ENCODE measurements around the gene ATP6V0E1.

ATP6V0E1 gene

DNA sequence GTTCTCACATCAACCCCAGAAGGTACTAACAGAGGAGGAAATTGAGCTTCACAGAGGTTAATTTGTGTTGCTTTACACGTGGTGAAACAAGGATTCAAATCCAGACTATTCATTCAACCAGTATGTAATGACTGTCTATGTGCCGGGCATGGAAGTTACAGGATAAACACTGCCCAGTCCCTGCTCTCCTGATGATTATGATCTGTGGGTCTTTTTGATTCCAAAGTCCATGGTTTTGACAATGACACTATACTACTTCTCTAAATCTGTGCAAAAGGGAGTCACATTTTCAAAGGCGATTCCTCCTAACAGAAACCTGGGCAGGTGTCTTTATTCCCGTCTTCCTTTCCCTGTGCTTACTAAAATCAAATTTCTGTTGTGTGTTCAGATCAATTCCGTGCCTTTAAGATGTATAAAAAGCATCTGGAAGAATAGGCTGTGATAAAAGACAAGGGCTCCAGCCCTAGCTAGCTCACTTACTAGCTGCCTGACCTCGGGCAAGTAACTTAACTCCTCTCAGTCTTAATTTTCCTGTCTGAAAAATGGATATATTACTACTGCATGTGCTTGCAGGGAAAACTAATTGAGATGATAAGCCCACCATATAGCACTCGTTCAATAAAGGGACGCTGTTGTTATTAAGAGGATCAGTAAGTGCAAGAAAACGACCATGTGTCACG is 71.6 kb downstream of the ATP6V0E1 start:
- TF ChIP-seq ZBTB7A (IDR thresholded peaks at IDR 0.05; ENCODE audit: low read depth): no peak
- no peak for TF ChIP-seq REST (IDR thresholded peaks at IDR 0.05; ENCODE audit: low read depth)
- TF ChIP-seq TEAD4 (IDR thresholded peaks at IDR 0.05): no peak
- TF ChIP-seq RAD21 (IDR thresholded peaks at IDR 0.05; ENCODE audit: low read depth): no peak

DNA sequence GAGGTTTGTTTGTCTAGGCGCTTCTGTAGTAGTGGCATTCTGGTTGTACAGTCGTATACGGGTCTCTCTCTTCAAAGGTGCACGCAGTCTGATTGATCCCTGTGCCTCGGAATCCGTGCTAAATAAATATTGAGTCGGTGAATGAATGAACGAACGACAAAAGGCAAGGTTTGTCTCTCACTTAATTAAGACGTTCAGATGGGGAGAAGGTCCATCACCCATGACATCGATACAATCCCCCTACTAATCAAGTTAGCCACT is 72.1 kb downstream of the ATP6V0E1 start:
- TF ChIP-seq CEBPB (IDR thresholded peaks at IDR 0.05): no peak
- no peak for TF ChIP-seq TAF1 (IDR thresholded peaks at IDR 0.05; ENCODE audit: low read depth)
- no peak for TF ChIP-seq TCF12 (IDR thresholded peaks at IDR 0.05; ENCODE audit: low read depth)
- TF ChIP-seq YY1 (IDR thresholded peaks at IDR 0.05; ENCODE audit: low read depth): no peak
- TF ChIP-seq ZBTB7A (IDR thresholded peaks at IDR 0.05; ENCODE audit: low read depth): no peak
- TF ChIP-seq, protein P1, sequence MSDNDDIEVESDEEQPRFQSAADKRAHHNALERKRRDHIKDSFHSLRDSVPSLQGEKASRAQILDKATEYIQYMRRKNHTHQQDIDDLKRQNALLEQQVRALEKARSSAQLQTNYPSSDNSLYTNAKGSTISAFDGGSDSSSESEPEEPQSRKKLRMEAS (IDR thresholded peaks at IDR 0.05): no peak
- TF ChIP-seq REST (IDR thresholded peaks at IDR 0.05; ENCODE audit: low read depth): no peak
- no peak for TF ChIP-seq TEAD4 (IDR thresholded peaks at IDR 0.05)

DNA sequence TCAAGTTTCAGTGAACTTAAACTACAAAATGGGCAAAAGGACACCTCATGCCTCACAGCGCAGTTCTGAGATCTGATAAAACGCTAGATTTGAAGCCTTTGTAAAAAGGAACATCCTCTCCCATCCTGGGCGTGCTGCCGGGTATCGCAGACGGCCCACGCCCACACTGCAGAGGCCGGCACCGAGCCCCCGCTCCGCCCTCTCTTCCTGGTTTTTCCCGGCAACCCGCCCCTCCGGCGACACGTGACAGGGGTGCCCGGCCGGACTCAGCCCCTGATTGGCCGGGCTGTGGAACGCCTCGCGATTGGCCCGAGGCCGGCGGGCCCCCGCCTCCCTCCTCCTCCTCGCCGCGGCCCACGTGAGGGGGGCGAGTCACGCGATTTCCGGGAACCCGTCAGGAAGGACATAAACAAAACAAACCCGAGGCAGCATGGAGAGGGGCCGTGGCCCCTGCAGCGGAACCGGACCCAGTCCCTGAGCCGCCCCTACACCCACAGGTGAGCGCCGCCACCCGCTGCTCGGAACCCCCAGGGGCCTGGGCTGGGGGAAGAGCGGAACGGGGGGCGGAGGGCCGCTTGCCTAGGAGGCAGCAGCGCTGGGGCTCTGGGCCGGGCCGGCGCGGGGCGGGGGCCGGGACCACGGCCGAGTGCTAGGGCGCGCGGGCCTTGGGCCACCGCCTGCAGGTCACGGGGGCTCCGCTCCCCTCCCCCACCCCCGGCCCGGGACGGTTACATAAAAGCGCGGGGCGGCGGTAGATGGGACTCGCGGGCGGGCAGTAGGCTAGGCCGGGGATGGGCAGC is 72.6 kb downstream of the ATP6V0E1 start, which contains the start of gene CREBRF:
Gene CREBRF, plus strand, starts transcription at position 370 of the 800 bp plus-strand sequence. CDS start 24,424 bp downstream, outside the sequence.
- TF ChIP-seq EGR1 (IDR thresholded peaks at IDR 0.05) (peak; percentile 72; the same call in 1 of the 2 replicates), RAD21 (IDR thresholded peaks at IDR 0.05; ENCODE audit: low read depth) (no peak), USF1 (IDR thresholded peaks at IDR 0.05) (peak; percentile 98), REST (IDR thresholded peaks at IDR 0.05; ENCODE audit: low read depth) (no peak), EP300 (IDR thresholded peaks at IDR 0.05; ENCODE audit: borderline replicate concordance) (no peak), CEBPB (IDR thresholded peaks at IDR 0.05) (no peak), CREB1 (IDR thresholded peaks at IDR 0.05; ENCODE audit: low read depth) (0 out of 2 replicates have a peak, but pooled peaks have one; percentile 44), TAF1 (IDR thresholded peaks at IDR 0.05; ENCODE audit: low read depth) (peak; percentile 53; the same call in 1 of the 2 replicates), TCF12 (IDR thresholded peaks at IDR 0.05; ENCODE audit: low read depth) (peak; percentile 46; the same call in 1 of the 2 replicates)
- TF ChIP-seq, protein P1 (IDR thresholded peaks at IDR 0.05): peak; percentile 92

- TF ChIP-seq, protein P1 (IDR thresholded peaks at IDR 0.05): no peak
- no peak for TF ChIP-seq TCF12 (IDR thresholded peaks at IDR 0.05; ENCODE audit: low read depth)
- TF ChIP-seq TAF1 (IDR thresholded peaks at IDR 0.05; ENCODE audit: low read depth): no peak
- TF ChIP-seq EP300 (IDR thresholded peaks at IDR 0.05; ENCODE audit: borderline replicate concordance): no peak
- no peak for TF ChIP-seq REST (IDR thresholded peaks at IDR 0.05; ENCODE audit: low read depth)
- TF ChIP-seq CEBPB (IDR thresholded peaks at IDR 0.05): no peak
- TF ChIP-seq USF1 (IDR thresholded peaks at IDR 0.05): no peak
- no peak for TF ChIP-seq ZBTB7A (IDR thresholded peaks at IDR 0.05; ENCODE audit: low read depth)
- TF ChIP-seq CREB1 (IDR thresholded peaks at IDR 0.05; ENCODE audit: low read depth): no peak
- TF ChIP-seq FOXM1 (IDR thresholded peaks at IDR 0.05; ENCODE audit: borderline replicate concordance, low read depth): no peak
- no peak for TF ChIP-seq RAD21 (IDR thresholded peaks at IDR 0.05; ENCODE audit: low read depth)
- TF ChIP-seq TEAD4 (IDR thresholded peaks at IDR 0.05): no peak
Measured at GRCh38 chr5:173056783-173057061, 73.2 kb downstream of the ATP6V0E1 start.
